Measurements from ENCODE around the gene ARMH3. TPM values are rescaled to one million over a fixed set of nuclear protein-coding genes. Genes with fewer than 3 reads are reported as not detected.
A peak's percentile ranks its signal among the peaks of the same experiment; 100 is the strongest.

ARMH3 gene
- total RNA-seq, 1 donor from 2014 or later: 6.6 TPM

DNA sequence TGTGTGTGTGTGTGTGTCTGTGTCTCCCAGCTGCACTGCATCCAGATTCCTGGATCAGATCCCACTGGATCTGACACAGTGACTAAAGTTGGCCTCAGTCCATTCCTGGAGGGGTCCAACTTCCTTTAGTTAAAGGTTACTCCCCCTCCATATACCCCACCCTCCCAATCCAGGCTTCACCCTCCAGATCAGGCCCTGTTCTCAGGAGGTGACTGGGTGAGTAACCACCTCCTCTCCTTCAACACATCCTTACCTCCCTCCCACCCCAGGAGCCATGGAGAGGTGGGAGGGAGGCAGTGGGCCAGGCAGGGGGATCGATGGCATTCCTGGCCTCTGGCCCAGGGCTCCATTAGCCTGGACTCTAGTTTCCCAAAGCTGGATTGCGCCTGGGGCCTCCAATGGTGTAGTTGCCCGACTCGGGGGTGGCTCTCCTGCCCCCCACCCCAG, 223.6 kb downstream of the ARMH3 start:
- no peak overlapping the region for H3K4me3 ChIP-seq (ENCODE audit: low read depth, low read length)
- no peak for DNase-seq (ENCODE audit: low read depth)
- TF ChIP-seq, protein P1, sequence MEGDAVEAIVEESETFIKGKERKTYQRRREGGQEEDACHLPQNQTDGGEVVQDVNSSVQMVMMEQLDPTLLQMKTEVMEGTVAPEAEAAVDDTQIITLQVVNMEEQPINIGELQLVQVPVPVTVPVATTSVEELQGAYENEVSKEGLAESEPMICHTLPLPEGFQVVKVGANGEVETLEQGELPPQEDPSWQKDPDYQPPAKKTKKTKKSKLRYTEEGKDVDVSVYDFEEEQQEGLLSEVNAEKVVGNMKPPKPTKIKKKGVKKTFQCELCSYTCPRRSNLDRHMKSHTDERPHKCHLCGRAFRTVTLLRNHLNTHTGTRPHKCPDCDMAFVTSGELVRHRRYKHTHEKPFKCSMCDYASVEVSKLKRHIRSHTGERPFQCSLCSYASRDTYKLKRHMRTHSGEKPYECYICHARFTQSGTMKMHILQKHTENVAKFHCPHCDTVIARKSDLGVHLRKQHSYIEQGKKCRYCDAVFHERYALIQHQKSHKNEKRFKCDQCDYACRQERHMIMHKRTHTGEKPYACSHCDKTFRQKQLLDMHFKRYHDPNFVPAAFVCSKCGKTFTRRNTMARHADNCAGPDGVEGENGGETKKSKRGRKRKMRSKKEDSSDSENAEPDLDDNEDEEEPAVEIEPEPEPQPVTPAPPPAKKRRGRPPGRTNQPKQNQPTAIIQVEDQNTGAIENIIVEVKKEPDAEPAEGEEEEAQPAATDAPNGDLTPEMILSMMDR (conservative IDR thresholded peaks at IDR 0.05; ENCODE audit: low read depth, low read length): no peak

DNA sequence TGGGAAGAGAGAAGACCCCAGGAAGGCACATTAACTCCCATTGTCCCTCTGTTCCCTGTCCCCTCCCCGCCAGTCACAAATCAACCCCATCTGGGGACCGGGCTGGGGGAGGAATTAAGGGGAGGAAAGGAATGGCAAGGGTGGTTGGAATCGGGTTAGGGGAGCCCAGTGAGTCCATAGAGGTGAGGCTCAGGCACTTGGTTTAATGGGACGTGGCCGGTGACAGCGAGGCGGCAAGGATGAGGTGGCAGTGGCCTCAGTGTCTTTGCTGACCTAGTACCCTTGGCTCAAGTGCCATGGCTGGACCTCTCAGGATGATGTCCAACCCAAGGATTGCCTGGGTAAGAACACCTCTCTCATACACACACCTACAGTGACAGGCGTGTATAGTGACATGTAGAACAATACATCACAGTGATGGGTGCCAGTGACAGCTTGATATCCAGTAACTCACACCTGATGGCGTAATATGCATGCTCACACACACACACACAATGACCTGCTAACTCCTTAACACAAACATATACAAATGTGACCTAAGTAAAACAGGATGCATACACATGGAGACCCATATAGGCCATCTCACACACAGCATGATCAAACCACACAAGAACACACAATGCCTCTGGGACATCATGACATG, 224.7 kb downstream of the ARMH3 start:
- TF ChIP-seq, protein P1 (conservative IDR thresholded peaks at IDR 0.05; ENCODE audit: low read depth, low read length): no peak
- DNase-seq (ENCODE audit: low read depth): no peak
- H3K4me3 ChIP-seq (ENCODE audit: low read depth, low read length): peak overlapping the region; percentile 57

DNA sequence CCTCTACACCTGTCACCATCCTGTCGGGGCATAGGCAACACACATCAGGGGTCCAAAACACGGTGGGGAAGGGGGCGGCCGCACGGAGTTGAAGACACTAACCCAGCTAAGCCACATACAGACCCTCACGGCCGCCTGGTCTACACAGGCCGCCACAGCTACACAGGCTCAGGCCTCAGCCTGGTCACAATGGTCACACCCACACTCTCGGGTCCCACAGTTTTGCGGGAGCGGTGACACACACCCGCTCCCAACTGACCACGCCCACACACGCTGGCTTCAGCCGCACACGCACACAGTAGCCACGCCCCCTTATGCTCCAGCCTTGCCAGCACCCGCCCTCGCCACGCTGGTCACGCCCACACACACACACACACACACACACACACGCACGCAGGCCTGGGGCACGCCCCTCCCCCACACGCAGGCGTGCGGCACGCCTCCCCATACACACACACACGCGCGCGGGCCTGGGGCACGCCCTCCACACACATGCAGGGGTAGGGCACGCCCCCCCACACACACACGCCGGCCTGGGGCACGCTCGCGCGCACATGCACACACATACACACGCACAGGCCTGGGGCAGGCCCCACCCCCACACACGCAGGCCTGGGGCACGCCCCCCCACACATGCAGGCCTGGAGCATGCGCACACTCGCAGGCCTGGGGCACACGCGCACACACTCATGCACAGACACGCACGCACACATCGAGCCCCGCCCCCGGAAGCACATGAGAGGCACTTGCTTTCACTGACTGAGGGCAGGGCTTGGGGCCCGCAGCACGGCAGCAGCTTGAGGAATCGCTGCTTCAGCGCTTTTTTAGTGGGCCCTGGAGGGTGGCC, 225.4 kb downstream of the ARMH3 start:
- peak overlapping the region; percentile 57 for H3K4me3 ChIP-seq (ENCODE audit: low read depth, low read length)
- DNase-seq (ENCODE audit: low read depth): no peak
- TF ChIP-seq, protein P1 (conservative IDR thresholded peaks at IDR 0.05; ENCODE audit: low read depth, low read length): no peak

DNA sequence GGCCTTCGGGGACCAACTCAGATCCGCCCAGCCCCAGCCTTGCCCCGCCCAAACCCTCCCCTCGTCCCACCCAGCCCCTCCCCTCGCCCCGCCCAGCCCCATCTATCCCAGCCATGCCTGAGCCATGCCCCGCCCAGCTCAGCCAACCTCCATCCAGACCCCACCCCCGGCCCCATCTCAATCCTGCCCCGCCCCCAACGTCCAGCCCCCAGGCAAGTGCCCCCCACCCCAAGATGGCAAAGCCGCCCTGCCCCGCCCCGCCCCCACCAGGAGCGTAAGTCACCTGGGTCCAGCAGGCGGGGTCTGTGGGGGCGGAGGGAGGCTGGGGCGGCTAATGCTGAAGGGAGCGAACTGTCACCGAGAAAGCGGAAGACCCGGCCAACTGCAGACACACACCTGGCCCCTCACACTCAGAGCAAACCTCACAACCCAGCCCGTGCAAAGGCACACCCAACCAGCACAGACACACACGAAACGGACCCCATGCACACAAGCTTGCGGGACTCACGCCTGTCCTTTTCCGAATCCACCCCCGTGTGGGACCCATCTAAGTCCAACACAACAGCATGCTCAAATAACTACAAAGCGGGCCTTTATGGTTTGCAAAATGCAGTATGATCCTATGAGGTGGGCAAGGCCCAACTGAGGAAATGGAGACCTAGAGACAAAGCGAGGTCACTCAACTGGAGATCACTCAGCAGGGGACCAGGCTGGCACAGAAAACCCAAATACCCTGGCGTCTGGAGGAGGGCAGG, 226.2 kb downstream of the ARMH3 start:
- H3K4me3 ChIP-seq (ENCODE audit: low read depth, low read length): peak overlapping the region; percentile 57
- DNase-seq (ENCODE audit: low read depth): no peak

DNA sequence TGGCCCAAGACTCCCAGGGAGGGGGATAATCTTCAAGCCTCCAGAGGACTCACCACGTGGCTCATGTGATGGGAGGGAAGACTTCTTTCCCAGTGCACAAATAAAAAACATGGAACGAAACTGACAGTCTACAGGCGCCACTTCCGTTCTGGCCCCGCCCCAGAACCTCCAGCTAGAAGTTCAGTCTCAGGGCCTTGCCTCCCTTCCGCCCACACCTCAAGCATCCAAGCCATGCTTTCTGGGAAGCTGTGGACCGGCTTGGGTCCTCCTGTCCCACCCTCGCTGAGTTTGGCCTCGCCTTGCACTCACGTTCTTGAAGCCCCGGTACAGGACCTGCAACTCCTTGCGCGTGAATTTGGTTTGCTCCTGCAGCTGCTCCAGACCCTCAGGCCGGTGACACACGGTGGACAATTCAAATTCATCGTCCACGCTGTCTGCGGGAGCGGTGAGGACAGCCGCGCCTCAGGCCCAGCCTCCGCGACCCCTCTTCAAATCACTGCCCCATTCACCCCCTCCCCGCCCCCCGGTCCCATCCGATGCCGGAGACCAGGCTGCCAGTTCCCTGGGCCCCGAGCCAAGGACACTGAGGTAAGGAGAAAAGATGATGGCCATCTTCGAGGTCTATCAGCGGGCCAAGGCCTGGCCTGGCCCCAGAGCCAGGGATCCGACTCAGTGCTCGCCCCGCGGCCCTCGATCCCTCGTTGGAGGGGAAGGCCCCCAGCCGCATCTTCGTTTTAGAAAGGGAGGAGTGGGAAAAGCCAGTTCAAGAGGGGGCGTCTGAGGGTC, 227.0 kb downstream of the ARMH3 start:
- TF ChIP-seq, protein P1 (conservative IDR thresholded peaks at IDR 0.05; ENCODE audit: low read depth, low read length): no peak
- no peak overlapping the region for H3K4me3 ChIP-seq (ENCODE audit: low read depth, low read length)

More for the DNA sequence above, 226.2 kb downstream of the ARMH3 start:
- TF ChIP-seq, protein P1 (conservative IDR thresholded peaks at IDR 0.05; ENCODE audit: low read depth, low read length): no peak

DNA sequence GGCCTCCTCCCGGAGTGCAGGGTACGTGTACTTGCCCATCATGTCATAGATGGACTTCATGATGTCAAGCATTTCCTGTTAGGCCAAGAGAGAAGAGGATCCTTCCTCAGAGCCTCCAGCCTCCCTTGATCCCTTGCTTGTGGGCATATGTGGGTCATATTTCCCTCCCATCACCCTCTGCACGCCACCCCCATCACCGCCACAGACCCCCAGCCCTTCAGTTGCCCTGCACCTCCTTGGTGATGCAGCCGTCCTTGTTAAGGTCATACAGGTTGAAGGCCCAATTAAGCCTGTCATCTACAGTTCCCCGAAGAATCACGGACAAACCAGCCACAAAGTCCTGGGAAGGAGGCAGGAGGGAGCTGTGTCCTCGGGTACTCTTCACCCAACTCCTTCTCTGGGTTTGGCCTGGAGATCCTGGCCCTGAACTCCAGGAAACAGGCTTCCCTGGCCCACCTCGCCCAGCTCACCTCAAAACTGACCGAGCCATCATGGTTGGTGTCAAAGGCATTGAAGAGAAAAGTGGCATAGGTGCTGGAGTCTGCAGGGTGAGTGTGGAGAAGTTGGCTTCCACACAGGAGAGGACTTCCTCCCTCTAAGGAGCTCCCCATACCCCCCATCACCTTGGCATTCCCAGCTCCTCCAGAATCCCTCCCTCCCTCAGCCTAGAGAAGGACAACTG, 227.9 kb downstream of the ARMH3 start:
- H3K4me3 ChIP-seq (ENCODE audit: low read depth, low read length): no peak overlapping the region
- no peak for DNase-seq (ENCODE audit: low read depth)
- TF ChIP-seq, protein P1 (conservative IDR thresholded peaks at IDR 0.05; ENCODE audit: low read depth, low read length): no peak

More for the DNA sequence above, 227.0 kb downstream of the ARMH3 start:
- no peak for DNase-seq (ENCODE audit: low read depth)

Data from epithelial cell of proximal tubule (primary cell).